Breast epithelium (tissue), 3 donors: ENCODE data around the gene COX7A2.

Experiments used
- POLR2A ChIP-seq: fragments of 450-650 bp; IDR thresholded peaks from one replicate; pipeline ENCODE4 v1.6.1; 2016; ENCODE audit warnings: antibody characterized with exemption, mild to moderate bottlenecking, moderate library complexity
- POLR2AphosphoS5 ChIP-seq, 3 donors: sonication (generic); formaldehyde crosslinking; IDR thresholded peaks; one replicate each; pipeline ENCODE4 v1.6.1; 2017; ENCODE audit warnings: antibody characterized with exemption in 3 of 3
- TF ChIP-seq, protein P1 (sequence below), 3 donors: fragments of 450-650 bp; IDR thresholded peaks; one replicate each; pipeline ENCODE4 v1.5.1; 2016 to 2017; ENCODE audit warnings: antibody characterized with exemption in 3 of 3, mild to moderate bottlenecking in 3 of 3, moderate library complexity in 3 of 3

DNA sequence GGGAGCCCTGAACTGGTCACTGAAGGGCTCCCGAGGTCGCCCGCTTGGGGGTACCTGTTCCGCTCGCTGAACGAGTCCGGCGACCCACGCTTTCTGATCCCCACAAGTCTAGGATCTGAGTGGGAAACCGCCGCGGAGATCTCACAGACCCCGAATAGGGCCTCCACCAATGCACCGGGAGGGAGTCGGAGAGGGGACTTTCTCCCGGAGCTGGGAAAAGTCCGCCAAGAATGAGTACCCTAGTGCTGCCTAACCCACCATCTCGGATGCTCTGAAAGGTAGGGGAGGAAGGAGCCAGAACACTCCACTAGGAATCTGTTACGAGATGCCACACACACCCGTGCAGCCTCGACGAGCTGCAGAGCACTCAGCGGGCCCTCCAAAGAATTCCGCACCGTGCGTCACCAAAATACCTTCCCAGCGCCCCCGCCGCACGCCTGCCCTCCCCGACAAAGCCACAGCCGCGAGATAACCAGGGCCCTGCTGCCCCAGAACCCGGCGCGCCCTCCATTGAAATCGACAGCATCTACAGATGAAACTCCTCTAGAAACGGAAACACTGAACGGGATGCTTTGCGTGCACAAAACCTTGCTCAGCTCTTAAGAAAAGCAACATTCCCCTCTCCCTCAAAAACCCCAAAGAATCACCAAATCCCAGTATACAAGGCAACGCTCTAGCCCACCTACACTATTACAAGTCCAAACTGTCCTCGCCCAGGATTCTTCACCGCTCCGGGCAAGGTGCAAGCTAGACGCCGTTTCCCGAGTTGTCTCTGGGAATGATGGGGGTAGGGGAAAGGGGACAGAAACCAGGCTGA lies 38.4 kb downstream of the COX7A2 start:
- TF ChIP-seq, protein P1, sequence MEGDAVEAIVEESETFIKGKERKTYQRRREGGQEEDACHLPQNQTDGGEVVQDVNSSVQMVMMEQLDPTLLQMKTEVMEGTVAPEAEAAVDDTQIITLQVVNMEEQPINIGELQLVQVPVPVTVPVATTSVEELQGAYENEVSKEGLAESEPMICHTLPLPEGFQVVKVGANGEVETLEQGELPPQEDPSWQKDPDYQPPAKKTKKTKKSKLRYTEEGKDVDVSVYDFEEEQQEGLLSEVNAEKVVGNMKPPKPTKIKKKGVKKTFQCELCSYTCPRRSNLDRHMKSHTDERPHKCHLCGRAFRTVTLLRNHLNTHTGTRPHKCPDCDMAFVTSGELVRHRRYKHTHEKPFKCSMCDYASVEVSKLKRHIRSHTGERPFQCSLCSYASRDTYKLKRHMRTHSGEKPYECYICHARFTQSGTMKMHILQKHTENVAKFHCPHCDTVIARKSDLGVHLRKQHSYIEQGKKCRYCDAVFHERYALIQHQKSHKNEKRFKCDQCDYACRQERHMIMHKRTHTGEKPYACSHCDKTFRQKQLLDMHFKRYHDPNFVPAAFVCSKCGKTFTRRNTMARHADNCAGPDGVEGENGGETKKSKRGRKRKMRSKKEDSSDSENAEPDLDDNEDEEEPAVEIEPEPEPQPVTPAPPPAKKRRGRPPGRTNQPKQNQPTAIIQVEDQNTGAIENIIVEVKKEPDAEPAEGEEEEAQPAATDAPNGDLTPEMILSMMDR (IDR thresholded peaks at IDR 0.05): no peak
- no peak for TF ChIP-seq POLR2A
- no peak for TF ChIP-seq POLR2AphosphoS5 (IDR thresholded peaks at IDR 0.05)
